OCI-LY7 (cell line): ENCODE measurements around the gene CDK5R1. TPM values are rescaled to one million over a fixed set of nuclear protein-coding genes. Genes with fewer than 3 reads are reported as not detected.

Experiments
- BruUV-seq: library from RNA; stranded (reverse); fragments of 400-500 nt; replicated peaks from 2 replicates; lab custom pipeline; 2021; lab: Mats Ljungman, UMichigan
- CTCF ChIA-PET: fragments of 300-600 bp; sonication (Branson Sonifier 250); formaldehyde crosslinking; loops from one replicate; lab custom pipeline; 2022; ENCODE audit warnings: antibody characterized with exemption; ENCODE audit not compliant: unreplicated experiment; lab: Charles Lee
- POLR2A ChIA-PET: fragments of 300-600 bp; sonication (Branson Sonifier 250); formaldehyde crosslinking; loops from one replicate; lab custom pipeline; 2022; ENCODE audit warnings: antibody characterized with exemption; lab: Charles Lee
- DNase-seq: peaks from one replicate; pipeline ENCODE4 v3.0.0-alpha.2; 2015; ENCODE audit warnings: low spot score
- H2AFZ ChIP-seq: fragments of 200-600 bp; sonication (generic), shearing (Covaris generic); 2 replicates; pipeline ENCODE4 v1.6.1; 2014; ENCODE audit warnings: mild to moderate bottlenecking, antibody characterized with exemption, low read length, moderate library complexity
- H3K27ac ChIP-seq: fragments of 200-600 bp; sonication (generic); 2 replicates; pipeline ENCODE4 v1.5.1; 2014; ENCODE audit warnings: mixed run types, low read depth, mild to moderate bottlenecking, moderate library complexity, low read length, inconsistent platforms; ENCODE audit not compliant: poor library complexity, severe bottlenecking
- H3K36me3 ChIP-seq: fragments of 200-600 bp; sonication (generic); 2 replicates; pipeline ENCODE4 v1.6.1; 2014; ENCODE audit warnings: mild to moderate bottlenecking, antibody characterized with exemption, low read length, moderate library complexity, mixed read lengths; ENCODE audit not compliant: insufficient read depth
- H3K4me1 ChIP-seq: fragments of 200-600 bp; sonication (generic); 2 replicates; pipeline ENCODE4 v1.5.1; 2014; ENCODE audit warnings: mild to moderate bottlenecking, low read length; ENCODE audit not compliant: insufficient read depth, poor library complexity, severe bottlenecking
- H3K4me2 ChIP-seq: fragments of 200-600 bp; sonication (generic); 2 replicates; pipeline ENCODE4 v1.6.1; 2014; ENCODE audit warnings: mild to moderate bottlenecking, low read length
- H3K4me3 ChIP-seq: fragments of 200-600 bp; sonication (generic); 2 replicates; pipeline ENCODE4 v1.5.1; 2014; ENCODE audit warnings: mild to moderate bottlenecking, low read depth, low read length; ENCODE audit not compliant: poor library complexity, severe bottlenecking
- H3K79me2 ChIP-seq: fragments of 200-600 bp; sonication (generic); 2 replicates; pipeline ENCODE4 v1.6.1; 2016; ENCODE audit warnings: low read depth, mild to moderate bottlenecking, low read length, moderate library complexity, mixed read lengths; ENCODE audit not compliant: insufficient read depth
- H3K9me2 ChIP-seq: fragments of 200-600 bp; sonication (generic); 2 replicates; pipeline ENCODE4 v1.6.1; 2016; ENCODE audit warnings: mild to moderate bottlenecking, low read length, mixed read lengths; ENCODE audit not compliant: insufficient read depth
- H3K9me3 ChIP-seq: fragments of 200-600 bp; sonication (generic); 2 replicates; pipeline ENCODE4 v1.6.1; 2014; ENCODE audit warnings: mild to moderate bottlenecking, mixed run types, low read length, mixed read lengths
- H4K20me1 ChIP-seq: fragments of 200-600 bp; sonication (generic); 2 replicates; pipeline ENCODE4 v1.6.1; 2014; ENCODE audit warnings: mild to moderate bottlenecking, antibody characterized with exemption, low read length, moderate library complexity, mixed read lengths; ENCODE audit not compliant: insufficient read depth
- CTCF ChIP-seq: fragments of 200-600 bp; sonication (generic); conservative IDR thresholded peaks from 2 replicates; pipeline ENCODE4 v1.5.1; 2014; ENCODE audit warnings: mild to moderate bottlenecking, antibody characterized with exemption, low read length, moderate library complexity, mixed read lengths
- EZH2phosphoT487 ChIP-seq: fragments of 200-600 bp; sonication (generic); IDR thresholded peaks from 2 replicates; pipeline ENCODE4 v1.6.1; 2018; ENCODE audit warnings: low read depth, borderline replicate concordance, mild to moderate bottlenecking, mixed run types, antibody characterized with exemption, low read length, moderate library complexity, mixed read lengths
- intact Hi-C: fragments of 100-400 bp; cut with micrococcal nuclease; formaldehyde crosslinking; loops from one replicate; pipeline ENCODE4 v1.10.0; 2022; ENCODE audit not compliant: unreplicated experiment
- small RNA-seq: library from RNA; depleted of rRNA; stranded (forward); fragments of <200 nt; gene quantifications from one replicate; pipeline ENCODE3, GENCODE V24; 2014
- total RNA-seq, 2 experiments: library from RNA; depleted of rRNA in 1 of 2; stranded (reverse); fragments of >200 nt in 1 of 2; shearing (Covaris generic) in 1 of 2; gene quantifications; 2 replicates each; pipeline ENCODE4 v1.2.3, GENCODE V29; 2014 to 2022

The CDK5R1 gene
- total RNA-seq, 2 experiments from 2014 or later, result 1.3 to 2.2 TPM

GRCh38 chr17:32533296-32533695, 46.5 kb downstream of the CDK5R1 start:
- Histone ChIP-seq H3K27ac (no peak overlapping the region), H2AFZ (no peak overlapping the region), H3K4me1 (no peaks in the 10 kb centered on the region), H3K36me3 (no peaks in the 10 kb centered on the region), H3K4me2 (no peak overlapping the region), H3K4me3 (no peak overlapping the region), H3K9me2 (no peaks in the 10 kb centered on the region), H4K20me1 (no peaks in the 10 kb centered on the region), H3K9me3 (no peaks in the 10 kb centered on the region), H3K79me2 (no peaks in the 10 kb centered on the region)
- ChIA-PET CTCF (no interaction called here), POLR2A (interaction anchor here (0.8 kb wide), 1 partner anchor 8 kb away, joined by 4 read pairs; no protein-coding TSS in a partner anchor)
- BruUV-seq, result no TSS peak
- intact Hi-C loops, result no loop called here
- TF ChIP-seq CTCF (no peak), EZH2phosphoT487 (no peak)
- DNase-seq, result no peak

GRCh38 chr17:32536736-32537643, 50.2 kb downstream of the CDK5R1 start:
- intact Hi-C loops, result no loop called here
- H3K9me3 ChIP-seq, result no peaks in the 10 kb centered on the region
- no peaks in the 10 kb centered on the region for H3K9me2 ChIP-seq
- no TSS peak for BruUV-seq
- H3K79me2 ChIP-seq, result no peaks in the 10 kb centered on the region
- no peaks in the 10 kb centered on the region for H4K20me1 ChIP-seq
- H3K4me2 ChIP-seq, result no peak overlapping the region
- no peaks in the 10 kb centered on the region for H3K4me1 ChIP-seq
- H2AFZ ChIP-seq, result no peak overlapping the region
- no peak overlapping the region for H3K27ac ChIP-seq
- H3K4me3 ChIP-seq, result no peak overlapping the region
- TF ChIP-seq CTCF (no peak), EZH2phosphoT487 (no peak)
- no peak for DNase-seq
- POLR2A ChIA-PET, result interaction anchor here (0.6 kb wide), 1 partner anchor 123 kb away, joined by 3 read pairs; no protein-coding TSS in a partner anchor
- no peaks in the 10 kb centered on the region for H3K36me3 ChIP-seq
- CTCF ChIA-PET, result no interaction called here

Small RNA genes lying within 50 kb of the gene (small RNA-seq; reads per million reads assigned to genes)
- not detected for gene RF00019

Other genes starting within 250 kb of the CDK5R1 start
- not detected in 2 replicates for gene RHBDL3, start 221.2 kb upstream of the CDK5R1 start, total RNA-seq (2014; rRNA removed; shearing (Covaris generic))
- gene RHBDL3, start 221.2 kb upstream of the CDK5R1 start, total RNA-seq (2022), result 0.15 TPM in 1 of 2 replicates, not detected in the other
- 70.9 and 106 TPM in 2 replicates for gene C17orf75, start 144.8 kb upstream of the CDK5R1 start, total RNA-seq (2014; rRNA removed; shearing (Covaris generic))
- gene C17orf75, start 144.8 kb upstream of the CDK5R1 start, total RNA-seq (2022), result 64.8 and 66.1 TPM in 2 replicates
- gene ZNF207, start 136.8 kb upstream of the CDK5R1 start, total RNA-seq (2014; rRNA removed; shearing (Covaris generic)), result 121 and 157 TPM in 2 replicates
- 284 and 309 TPM in 2 replicates for gene ZNF207, start 136.8 kb upstream of the CDK5R1 start, total RNA-seq (2022)
- 81.0 and 89.3 TPM in 2 replicates for gene PSMD11, start 42.5 kb upstream of the CDK5R1 start, total RNA-seq (2014; rRNA removed; shearing (Covaris generic))
- gene PSMD11, start 42.5 kb upstream of the CDK5R1 start, total RNA-seq (2022), result 123 and 137 TPM in 2 replicates